Kidney glomerular epithelial cell (primary cell): ENCODE data around the gene OVCA2.

ENCODE experiments used
- DNase-seq: peaks from one replicate; lab custom pipeline; 2025; lab: John Stamatoyannopoulos, UW

OVCA2 gene

DNA sequence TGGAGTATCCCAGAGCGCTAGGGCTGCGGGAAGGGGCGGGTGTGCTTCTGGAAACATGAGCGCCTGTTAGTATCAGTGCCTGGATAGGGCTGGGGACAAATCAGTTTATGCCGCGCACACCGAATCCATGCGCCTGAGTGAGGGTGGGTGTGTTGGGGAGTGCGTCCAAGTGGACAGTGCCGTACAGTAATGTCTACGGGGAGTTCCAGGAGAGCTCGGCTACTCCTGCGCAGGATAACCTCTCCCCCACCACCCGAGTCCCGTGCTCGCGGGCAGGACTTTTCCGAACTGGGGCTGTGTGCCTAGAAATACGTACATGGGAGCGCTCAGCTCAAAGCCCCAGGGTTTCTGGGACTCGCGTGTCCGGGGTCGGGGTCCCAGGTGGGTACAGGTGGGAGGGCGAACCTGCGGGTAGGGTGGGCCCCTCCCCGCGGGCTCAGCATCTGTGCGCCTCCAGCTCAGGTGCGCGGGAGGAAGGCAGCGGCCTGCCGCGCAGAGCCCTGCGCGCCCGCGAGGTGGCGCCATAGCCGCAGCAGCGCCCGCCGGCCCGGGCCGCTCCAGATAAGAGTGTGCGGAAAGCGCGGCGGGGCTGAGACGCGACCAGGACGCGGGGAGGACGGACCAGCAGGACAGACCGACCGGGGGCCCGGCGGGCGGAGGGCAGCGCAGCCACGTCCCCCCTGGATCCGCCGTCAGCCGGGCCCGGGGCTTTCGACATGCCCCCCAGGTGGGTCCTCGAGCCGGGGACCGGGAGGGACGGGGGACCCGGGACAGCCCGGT lies 12.9 kb downstream of the OVCA2 start, which contains the start of gene HIC1:
HIC1 (plus strand) TSS at position 592 of the 780 bp plus-strand sequence. CDS start 1,588 bp downstream, outside the sequence.
- DNase-seq: peak; percentile 35

DNA sequence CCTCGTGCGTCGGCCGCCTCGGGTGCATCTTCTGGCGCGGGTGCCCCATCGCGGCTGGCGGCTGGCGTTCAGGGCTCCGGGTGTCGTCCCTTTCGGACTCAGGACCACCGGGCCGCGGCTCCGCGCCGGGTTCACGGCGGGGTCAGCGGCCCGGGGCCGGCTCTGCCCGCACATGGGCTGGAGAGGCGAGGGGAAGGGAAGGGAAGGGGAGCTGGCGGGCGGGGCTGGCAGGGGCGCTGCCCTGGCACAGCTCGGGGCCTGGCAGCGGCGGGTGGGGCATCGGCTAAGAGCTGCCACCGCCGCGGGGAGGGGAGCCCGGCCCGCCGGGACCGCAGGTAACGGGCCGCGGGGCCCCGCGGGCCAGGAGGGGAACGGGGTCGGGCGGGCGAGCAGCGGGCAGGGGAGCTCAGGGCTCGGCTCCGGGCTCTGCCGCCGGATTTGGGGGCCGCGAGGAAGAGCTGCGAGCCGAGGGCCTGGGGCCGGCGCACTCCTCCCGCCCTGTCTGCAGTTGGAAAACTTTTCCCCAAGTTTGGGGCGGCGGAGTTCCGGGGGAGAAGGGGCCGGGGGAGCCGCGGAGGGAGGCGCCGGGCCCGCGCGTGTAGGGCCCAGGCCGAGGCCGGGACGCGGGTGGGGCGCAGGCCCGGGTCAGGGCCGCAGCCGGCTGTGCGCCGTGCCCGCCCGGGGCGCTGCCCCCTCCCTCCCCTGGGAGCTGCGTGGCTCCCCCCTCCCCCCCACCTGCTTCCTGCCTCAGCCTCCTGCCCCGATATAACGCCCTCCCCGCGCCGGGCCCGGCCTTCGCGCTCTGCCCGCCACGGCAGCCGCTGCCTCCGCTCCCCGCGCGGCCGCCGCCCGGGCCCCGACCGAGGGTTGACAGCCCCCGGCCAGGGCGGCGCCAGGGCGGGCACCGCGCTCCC lies 13.7 kb downstream of the OVCA2 start:
- no peak for DNase-seq

DNA sequence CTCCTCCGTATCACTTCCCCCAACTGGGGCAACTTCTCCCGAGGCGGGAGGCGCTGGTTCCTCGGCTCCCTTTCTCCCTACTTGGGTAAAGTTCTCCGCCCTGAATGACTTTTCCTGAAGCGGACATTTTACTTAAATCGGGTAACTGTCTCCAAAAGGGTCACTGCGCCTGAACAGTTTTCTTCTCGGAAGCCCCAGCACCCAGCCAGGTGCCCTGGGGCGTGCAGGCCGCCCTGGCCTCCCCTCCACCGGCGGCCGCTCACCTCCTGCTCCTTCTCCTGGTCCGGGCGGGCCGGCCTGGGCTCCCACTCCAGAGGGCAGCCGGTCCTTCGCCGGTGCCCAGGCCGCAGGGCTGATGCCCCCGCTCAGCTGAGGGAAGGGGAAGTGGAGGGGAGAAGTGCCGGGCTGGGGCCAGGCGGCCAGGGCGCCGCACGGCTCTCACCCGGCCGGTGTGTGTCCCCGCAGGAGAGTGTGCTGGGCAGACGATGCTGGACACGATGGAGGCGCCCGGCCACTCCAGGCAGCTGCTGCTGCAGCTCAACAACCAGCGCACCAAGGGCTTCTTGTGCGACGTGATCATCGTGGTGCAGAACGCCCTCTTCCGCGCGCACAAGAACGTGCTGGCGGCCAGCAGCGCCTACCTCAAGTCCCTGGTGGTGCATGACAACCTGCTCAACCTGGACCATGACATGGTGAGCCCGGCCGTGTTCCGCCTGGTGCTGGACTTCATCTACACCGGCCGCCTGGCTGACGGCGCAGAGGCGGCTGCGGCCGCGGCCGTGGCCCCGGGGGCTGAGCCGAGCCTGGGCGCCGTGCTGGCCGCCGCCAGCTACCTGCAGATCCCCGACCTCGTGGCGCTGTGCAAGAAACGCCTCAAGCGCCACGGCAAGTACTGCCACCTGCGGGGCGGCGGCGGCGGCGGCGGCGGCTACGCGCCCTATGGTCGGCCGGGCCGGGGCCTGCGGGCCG lies 14.7 kb downstream of the OVCA2 start:
- DNase-seq: no peak

DNA sequence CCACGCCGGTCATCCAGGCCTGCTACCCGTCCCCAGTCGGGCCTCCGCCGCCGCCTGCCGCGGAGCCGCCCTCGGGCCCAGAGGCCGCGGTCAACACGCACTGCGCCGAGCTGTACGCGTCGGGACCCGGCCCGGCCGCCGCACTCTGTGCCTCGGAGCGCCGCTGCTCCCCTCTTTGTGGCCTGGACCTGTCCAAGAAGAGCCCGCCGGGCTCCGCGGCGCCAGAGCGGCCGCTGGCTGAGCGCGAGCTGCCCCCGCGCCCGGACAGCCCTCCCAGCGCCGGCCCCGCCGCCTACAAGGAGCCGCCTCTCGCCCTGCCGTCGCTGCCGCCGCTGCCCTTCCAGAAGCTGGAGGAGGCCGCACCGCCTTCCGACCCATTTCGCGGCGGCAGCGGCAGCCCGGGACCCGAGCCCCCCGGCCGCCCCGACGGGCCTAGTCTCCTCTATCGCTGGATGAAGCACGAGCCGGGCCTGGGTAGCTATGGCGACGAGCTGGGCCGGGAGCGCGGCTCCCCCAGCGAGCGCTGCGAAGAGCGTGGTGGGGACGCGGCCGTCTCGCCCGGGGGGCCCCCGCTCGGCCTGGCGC lies 15.4 kb downstream of the OVCA2 start:
- no peak for DNase-seq

DNA sequence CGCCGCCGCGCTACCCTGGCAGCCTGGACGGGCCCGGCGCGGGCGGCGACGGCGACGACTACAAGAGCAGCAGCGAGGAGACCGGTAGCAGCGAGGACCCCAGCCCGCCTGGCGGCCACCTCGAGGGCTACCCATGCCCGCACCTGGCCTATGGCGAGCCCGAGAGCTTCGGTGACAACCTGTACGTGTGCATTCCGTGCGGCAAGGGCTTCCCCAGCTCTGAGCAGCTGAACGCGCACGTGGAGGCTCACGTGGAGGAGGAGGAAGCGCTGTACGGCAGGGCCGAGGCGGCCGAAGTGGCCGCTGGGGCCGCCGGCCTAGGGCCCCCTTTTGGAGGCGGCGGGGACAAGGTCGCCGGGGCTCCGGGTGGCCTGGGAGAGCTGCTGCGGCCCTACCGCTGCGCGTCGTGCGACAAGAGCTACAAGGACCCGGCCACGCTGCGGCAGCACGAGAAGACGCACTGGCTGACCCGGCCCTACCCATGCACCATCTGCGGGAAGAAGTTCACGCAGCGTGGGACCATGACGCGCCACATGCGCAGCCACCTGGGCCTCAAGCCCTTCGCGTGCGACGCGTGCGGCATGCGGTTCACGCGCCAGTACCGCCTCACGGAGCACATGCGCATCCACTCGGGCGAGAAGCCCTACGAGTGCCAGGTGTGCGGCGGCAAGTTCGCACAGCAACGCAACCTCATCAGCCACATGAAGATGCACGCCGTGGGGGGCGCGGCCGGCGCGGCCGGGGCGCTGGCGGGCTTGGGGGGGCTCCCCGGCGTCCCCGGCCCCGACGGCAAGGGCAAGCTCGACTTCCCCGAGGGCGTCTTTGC lies 16.2 kb downstream of the OVCA2 start:
- DNase-seq: no peak

DNA sequence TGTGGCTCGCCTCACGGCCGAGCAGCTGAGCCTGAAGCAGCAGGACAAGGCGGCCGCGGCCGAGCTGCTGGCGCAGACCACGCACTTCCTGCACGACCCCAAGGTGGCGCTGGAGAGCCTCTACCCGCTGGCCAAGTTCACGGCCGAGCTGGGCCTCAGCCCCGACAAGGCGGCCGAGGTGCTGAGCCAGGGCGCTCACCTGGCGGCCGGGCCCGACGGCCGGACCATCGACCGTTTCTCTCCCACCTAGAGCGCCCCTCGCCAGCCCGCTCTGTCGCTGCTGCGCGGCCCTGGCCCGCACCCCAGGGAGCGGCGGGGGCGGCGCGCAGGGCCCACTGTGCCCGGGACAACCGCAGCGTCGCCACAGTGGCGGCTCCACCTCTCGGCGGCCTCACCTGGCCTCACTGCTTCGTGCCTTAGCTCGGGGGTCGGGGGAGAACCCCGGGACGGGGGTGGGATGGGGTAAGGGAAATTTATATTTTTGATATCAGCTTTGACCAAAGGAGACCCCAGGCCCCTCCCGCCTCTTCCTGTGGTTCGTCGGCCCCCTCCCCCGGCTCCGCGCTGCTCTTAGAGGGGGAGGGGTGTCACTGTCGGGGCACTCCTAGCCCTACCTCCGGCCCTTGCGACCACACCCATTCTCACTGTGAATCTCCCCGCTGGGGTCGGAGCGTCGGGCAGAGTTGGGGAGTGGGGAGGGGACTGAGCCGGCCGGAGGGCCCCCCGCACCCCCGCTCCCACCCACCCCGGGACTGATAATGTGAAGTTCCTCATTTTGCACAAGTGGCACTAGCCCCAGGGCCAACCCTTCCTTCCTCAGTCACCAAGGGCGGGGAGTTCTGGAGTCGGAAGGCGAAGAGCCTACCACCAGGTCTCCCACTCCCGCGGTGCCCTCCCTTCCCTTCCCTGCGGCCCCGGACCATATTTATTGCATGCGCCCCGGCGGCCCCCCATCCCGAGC lies 17.0 kb downstream of the OVCA2 start:
- peak; percentile 16 for DNase-seq

DNA sequence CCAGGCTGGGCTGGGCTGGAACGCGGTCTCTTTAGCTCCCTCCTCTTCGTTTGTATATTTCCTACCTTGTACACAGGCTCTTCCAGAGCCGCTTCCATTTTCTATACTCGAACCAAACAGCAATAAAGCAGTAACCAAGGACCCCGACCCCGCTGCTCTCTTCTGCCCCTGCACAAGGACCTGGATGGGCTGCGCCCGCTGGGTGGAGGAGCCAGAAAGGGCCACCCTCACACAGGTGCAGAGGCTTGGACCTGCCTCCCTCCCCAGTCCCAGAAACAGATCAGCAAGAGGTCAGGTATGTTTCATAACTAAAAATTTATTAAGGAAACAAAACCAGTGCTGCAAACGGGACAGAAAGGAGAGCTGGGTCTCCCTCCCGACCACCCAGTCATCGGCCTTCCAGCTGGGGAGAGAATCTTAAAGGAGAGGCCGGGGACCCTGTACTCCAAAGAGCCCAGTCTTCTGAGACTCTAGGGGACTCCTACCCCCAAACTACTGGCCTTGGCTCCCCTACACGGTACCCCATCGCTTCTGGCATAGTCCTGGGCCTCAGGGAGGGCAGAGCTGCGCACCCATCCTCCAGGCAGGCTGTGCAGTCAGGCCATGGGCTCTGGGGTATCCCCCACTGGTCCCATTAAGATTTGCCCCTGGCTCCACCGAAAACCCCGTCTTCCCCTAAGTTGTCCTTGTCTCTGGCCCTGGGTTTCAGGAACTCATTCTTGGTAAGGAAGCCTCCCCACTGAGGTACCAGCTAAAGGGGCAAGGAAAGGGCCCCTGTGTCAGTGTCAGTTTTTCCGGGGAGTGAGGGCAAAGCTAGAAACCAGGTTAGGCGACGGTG lies 17.9 kb downstream of the OVCA2 start:
- no peak for DNase-seq

DNA sequence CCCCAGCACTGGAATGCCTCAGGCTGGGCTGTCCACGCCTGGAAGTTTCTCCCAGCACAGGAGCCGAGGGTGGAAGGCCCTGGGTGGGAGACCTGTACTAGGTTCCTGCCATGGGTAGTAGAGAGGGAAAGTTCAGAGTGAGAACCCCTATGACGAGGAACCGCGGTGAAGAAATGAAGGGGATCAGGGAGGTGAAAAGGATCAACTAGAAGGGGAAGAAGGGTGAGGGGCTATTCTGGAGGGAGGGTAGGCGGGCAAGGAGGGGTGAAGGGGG lies 18.5 kb downstream of the OVCA2 start:
- DNase-seq: no peak

DNA sequence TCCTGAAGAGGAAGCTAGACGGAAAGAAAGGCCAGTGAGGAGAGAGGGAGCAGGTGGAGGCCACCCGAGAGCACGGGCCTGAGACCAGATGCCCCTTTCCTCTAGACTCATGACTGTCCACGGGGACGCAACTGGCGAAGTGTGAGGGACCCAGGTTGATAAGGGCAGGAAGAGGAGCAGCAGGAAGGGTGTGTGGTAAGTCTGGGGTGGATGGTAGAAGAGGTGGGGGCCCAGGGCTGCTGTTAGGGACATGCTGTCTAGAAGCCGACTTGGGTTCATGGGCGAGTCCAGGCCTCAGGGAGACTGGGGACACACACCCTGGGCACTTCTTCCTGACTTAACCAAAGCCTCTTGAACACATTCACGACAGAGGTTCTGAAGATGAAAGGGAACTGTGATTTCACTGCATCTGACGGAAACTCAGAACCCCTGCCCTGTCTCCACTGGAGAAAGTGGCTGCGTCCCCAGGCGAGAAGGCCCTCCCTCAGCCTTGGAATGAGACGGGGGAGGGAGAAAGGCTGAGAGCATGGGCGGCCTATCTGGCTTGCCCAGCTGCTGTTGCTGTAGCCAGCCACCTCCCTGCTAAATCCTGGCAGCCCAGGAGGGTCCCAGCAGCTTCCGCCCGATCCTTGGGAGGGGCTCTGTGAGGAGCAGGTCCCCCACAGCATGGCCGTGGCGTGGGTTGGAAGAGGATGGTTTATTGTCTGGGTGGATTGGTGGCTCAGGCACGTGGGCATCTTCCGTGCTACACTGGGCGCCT lies 19.0 kb downstream of the OVCA2 start:
- DNase-seq: no peak

DNA sequence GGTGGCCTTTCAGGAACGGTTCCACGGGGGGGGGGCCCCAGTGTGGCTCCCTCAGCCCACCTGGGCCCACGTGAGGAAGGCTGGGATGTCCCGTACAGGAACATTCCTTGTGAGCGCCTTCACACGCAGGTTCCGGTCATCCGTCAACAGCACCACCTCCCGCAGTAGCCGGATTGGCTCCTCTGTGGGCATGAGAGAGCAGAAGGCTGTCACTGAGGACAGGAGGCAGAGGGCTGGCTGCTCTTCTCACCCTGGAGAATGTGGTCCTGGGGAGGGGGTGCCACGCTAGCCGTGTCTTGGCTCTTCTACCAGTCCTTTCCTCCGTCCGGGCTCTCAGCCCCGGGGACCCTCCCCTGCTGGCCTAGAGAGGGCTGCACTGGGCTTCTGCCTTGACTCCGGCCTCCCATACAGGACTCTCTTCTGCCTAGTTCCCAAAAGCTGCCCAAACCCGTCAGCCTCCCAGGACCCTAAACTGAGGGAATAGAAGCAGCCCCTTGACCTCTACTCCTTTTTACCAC lies 19.7 kb downstream of the OVCA2 start:
- DNase-seq: no peak

DNA sequence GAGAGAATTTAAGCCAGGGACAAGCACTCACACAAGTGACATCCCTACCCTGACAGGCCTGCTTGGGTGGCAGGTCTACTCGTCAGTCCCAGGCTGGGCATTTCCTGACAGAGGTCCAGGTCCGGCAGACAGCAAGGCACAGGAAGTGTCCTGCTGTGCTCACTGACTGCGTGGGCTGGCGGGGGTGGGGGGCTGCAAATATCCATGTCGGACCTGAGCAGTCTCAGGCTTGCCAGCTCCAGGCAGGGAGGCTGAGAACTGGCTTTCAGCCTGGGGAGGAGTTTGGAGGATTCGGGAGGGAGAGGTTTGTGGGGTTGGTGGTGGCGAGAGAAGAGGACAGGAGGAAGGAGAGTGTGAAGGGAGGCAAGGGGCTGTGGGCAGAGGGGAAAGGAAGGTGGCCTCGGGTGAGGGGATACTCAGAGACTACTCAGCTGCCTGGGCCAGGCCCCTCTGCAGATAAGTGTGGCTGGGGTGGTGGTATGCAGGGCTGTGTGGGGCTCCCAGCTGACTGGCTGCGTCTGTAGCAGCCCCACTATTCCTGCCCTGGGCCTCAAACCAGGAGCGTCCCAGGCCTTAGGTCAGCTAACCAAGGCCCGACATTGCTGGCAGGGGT lies 20.9 kb downstream of the OVCA2 start:
- no peak for DNase-seq

DNA sequence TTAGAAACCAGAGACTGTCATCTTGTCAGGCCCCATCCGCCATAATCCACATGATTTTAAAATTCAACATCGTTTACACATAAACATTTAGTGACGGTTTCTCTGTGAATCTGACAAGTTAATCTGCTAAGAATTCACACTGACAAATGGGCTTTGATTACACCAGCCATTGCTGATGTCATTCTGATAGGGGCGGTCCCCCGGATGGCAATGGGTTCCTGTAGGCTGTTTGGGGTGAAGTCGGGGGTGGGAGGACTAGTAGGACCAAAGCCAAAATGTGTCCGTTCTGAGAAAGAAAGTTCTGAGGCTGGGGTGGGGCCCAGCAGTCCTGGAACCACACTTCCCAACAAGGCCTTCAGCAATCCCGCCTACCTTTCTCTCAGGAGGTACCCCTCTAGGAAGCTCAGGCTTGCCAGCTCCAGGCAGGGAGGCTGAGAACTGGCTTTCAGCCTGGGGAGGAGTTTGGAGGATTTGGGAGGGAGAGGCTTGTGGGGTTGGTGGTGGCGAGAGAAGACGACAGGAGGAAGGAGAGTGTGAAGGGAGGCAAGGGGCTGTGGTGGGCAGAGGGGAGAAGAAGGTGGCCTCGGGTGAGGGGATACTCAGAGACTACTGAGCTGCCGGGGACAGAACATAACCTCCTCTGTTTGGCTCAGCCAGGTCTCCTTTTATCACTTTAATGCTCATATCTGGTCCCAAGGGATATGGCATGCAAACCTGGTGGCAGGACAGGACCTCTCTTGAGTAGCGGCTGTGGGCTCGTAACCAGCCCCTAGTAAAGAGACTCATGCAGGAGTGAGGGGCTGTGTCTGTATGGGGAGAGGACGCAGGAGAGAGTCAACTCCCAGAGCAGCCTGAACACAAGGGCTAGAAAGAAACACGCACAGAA lies 21.7 kb downstream of the OVCA2 start:
- no peak for DNase-seq

DNA sequence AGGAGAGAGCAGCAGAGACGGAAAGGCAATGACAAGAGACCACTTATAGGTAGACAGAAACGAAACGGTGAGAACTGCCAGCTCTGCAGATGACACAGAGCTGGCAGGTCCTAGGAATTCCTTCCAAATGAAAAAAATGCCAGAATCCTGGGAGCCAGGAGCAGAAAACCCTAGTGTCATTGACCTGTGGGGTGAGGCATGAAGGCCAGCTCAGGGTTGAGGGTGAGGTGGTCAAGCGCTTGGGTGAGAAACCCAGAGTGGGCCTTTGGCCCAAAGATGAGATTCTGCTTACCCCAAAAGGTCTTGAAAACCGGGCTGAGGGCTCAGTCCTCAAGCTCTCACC lies 22.3 kb downstream of the OVCA2 start:
- DNase-seq: no peak

DNA sequence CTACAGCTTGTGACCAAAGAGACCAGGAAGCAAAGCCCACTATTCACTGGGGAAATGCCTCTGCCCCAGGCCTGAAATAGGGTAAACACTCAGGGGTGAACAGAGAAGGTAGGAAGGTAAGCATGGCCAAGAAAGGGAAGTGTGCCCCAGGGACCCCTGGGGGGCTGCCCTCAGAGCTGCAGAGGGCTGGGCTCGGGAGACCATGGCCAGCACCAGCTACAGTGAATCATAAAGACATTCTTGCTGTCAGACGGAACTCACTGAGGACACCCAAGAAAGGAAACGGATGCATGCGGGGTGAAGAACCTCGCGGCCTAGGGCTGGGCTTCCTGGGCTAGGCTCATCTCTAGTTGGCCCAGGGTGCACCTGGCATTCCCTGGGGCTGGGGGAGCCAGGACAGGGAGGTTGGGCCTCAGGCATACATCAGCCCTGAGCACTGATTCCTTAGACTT lies 22.7 kb downstream of the OVCA2 start:
- DNase-seq: no peak

DNA sequence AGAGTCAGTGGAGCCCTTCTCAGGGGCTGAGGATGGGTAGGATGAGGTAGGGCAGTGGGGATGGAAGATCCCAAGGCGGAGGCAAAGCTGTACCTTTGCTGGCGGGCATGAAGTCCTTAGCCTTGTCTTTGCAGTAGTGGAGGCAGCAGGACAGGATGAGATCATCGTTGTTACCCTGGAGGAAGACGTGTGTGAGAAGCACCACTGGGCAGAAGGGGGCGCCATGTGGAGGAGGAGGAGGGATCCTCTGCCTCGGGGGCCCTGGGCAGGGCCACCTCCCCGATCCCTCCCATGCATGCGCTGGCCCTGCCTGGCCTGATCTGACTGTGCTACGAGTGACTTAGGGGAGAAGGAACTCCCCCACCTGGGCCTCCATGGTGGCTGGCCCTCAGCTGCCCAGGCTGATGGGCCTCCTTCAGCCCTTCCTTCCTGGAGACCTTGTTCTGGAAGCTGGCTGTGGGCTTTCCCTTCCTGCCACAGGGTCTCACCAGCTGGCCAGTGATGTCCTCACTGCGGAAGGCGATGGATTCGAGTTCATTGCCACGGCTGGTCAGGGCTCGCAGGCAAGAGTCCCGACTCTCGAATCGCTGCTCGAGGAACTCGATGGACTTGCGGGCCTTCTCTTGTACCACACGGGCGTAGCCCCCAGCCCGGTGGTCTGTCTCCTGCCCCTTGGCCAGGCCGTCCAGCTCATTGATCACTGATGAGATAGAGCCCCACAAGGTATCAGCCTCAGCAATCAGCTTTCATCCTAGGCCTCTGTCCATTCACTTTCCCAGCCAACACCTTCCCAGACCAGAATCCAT lies 23.4 kb downstream of the OVCA2 start:
- no peak for DNase-seq
